ENCODE data around the gene SERPIND1. TPM values are rescaled to one million over a fixed set of nuclear protein-coding genes. Genes with fewer than 3 reads are reported as not detected.
"Not testable (repeated sequence)": the region's sequence is repeated elsewhere in the genome, so short reads cannot be mapped to it uniquely, and the experiment has no call there.

Gene SERPIND1
- total RNA-seq, 1 donor: 0.09 TPM

DNA sequence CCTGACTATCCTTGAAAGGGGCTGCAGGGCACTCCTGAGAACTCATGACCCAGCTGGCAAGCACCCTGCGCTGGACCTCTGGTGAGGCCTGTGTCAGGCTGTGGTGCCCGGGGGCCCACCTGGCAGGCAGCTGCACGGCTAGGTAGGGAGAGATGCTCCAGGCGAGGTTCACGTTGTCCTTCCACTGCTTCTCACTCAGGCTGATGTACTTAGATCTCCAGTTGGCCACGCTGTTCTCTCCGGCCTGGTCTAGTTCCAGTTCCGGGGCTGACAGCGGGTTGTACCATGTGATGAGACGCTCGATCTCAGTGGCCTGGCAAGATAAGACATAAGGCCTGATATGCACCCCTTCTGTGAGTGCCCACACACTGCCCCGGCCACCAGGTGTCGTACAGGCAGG lies 44.7 kb upstream of the SERPIND1 start:
- TF ChIP-seq, protein P1, sequence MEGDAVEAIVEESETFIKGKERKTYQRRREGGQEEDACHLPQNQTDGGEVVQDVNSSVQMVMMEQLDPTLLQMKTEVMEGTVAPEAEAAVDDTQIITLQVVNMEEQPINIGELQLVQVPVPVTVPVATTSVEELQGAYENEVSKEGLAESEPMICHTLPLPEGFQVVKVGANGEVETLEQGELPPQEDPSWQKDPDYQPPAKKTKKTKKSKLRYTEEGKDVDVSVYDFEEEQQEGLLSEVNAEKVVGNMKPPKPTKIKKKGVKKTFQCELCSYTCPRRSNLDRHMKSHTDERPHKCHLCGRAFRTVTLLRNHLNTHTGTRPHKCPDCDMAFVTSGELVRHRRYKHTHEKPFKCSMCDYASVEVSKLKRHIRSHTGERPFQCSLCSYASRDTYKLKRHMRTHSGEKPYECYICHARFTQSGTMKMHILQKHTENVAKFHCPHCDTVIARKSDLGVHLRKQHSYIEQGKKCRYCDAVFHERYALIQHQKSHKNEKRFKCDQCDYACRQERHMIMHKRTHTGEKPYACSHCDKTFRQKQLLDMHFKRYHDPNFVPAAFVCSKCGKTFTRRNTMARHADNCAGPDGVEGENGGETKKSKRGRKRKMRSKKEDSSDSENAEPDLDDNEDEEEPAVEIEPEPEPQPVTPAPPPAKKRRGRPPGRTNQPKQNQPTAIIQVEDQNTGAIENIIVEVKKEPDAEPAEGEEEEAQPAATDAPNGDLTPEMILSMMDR (IDR thresholded peaks at IDR 0.05; ENCODE audit: insufficient read depth, low read length): no peak
- DNase-seq (ENCODE audit: low read depth): no peak
- no peak overlapping the region for H3K4me3 ChIP-seq (ENCODE audit: low read depth, low read length)

GRCh38 chr22:20732431-20732830 lies 41.5 kb upstream of the SERPIND1 start:
- not testable (repeated sequence) for H3K4me3 ChIP-seq (ENCODE audit: low read depth, low read length); DNase-seq (ENCODE audit: low read depth)

DNA sequence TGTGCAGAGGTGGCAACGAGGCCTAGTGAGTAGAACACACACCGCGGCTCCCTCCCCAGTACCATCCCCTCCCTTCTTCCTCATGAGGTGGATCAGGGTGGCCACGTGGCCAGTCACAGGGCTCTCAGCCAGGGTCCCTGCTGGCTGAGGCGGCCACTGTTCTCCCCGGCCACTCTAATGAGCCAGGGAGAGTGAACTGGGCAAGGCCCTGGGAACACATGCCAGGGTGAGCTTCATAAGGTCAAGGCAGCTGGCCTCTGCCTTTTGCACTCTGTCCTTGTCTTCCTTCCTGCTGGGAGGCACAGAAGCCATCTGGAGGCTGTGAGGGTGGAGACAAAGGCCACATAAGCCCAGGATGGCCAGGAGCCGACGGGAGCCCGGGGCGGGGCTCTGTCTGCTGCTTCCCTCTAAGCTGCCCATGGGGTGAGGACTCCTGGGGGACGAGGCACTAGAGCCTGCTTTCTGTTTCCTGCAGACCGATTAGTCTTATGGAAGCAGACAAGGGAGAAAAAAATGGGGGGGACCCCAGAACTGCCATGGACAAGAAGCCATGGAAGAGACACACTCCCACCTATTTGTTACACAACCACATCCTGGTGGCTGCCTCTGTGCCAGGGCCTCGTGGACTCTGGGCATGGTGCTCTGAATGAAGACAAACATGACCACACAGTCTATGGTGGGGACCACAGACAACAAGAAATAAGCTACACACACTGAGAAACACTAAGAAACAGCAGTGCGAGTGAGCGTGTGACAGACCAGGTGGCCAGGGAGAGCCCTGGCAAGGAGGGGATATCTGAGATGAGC lies 38.4 kb upstream of the SERPIND1 start:
- H3K4me3 ChIP-seq (ENCODE audit: low read depth, low read length); DNase-seq (ENCODE audit: low read depth): not testable (repeated sequence)

DNA sequence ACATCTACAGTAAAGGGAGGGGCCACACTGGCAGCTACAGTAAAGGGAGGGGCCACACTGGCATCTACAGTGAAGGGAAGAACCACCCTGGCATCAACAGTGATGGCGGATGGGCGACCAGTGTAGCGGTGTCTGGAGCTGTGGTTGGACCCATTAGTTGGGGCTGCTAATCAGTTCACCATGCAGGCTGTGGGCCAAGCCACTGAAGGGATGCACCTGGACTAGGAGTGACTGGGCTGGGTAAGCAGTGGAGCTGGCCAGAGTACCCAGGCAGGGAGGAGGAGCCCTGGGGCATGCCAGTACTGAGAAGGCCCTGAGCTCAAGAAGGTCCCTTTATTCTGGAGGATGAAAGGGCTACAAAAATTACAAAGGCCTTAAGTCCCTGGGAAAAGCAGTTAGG lies 37.0 kb upstream of the SERPIND1 start:
- H3K4me3 ChIP-seq (ENCODE audit: low read depth, low read length); DNase-seq (ENCODE audit: low read depth): not testable (repeated sequence)

DNA sequence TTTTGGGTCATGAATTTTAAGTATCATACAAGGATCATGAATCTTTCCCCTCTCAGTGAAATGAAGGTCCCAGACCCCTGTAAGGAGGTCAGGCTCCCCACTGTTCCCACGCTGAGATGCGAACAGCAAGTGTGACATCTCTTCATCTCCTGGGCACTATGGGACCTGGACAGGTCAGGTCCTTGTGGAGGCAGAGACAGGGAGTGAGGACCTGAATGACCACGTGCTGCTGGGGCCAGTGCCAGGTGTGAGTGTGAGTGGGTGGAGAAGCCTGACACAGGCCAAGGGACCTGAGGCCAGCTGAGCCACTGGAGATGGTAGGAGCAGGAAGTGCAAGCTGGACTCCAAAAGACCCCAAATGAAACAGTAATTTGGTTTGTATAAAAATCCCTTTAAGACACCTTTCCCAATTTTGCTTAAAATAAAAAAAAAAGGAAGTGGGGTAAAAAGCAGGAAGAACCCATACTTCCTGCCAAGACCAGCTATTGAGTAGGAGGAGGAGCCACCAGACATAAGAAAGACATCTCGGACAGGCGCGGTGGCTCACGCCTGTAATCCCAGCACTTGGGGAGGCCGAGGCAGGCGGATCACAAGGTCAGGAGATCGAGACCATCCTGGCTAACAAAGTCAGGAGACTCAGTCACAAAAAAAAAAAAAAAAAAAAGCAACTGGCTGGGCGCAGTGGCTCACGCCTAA lies 35.4 kb upstream of the SERPIND1 start:
- DNase-seq (ENCODE audit: low read depth): no peak
- H3K4me3 ChIP-seq (ENCODE audit: low read depth, low read length): no peak overlapping the region
- TF ChIP-seq, protein P1 (IDR thresholded peaks at IDR 0.05; ENCODE audit: insufficient read depth, low read length): no peak

DNA sequence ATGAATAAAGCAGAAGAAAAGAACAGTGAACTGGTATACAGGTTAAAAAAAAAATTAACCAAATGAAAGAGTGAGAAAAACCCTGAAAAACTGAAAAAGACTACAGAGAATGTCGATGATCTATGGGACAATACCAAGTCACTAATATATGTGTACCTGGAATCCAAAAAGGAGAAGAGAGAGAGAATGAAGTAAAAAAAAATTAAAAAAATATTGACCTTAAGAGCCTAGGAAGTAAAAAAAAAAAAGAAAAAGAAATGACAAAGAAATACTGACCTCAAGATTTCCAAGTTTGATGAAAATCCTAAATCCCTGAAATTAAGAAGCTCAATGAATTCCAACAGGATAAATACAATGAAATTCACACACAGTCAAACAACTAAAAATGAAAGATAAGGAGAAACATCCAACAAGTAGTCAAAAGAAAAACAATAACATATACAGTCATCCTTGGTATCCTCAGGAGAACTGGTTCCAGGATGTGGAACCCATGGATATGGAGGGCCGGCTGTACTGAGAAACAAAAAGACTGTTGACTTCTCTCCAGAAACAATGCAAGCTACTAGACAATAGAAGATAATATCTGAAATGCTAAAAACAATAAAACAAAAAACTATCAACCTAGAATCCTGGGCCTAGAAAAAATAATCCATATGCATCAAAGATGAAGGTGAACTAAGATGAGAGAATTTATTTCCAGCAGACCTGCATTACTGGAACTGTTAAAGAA lies 33.5 kb upstream of the SERPIND1 start:
- TF ChIP-seq, protein P1 (IDR thresholded peaks at IDR 0.05; ENCODE audit: insufficient read depth, low read length): no peak
- no peak overlapping the region for H3K4me3 ChIP-seq (ENCODE audit: low read depth, low read length)
- DNase-seq (ENCODE audit: low read depth): no peak

DNA sequence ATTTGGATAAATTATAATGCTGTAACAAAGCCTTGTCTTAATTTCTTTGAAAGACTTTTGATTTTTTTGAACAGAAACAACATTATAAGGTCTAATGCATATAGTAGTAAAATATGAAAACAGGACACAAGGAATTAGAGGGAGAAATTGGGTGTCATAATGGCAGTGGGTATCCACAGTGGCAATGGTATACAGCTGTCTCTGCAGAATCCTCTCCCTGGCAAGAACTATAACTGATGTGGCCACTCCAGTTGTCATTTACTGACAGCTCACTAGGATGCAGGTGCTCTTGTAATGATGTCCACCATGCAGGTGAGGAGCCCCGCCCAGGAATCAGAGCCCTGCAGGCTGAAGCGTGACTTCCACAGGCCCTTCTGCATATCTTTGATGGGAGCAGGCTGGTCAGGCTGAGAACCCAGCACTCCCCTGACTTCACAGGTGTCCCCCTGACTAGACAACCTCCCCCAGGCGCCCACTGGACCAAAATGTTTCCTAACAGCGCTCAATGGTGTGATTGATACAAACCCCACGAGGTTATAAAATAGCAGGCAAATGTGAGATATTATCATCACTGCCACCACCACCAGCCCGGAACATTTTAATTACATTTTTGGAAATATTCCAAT lies 32.8 kb upstream of the SERPIND1 start:
- TF ChIP-seq, protein P1 (IDR thresholded peaks at IDR 0.05; ENCODE audit: insufficient read depth, low read length): no peak
- no peak for DNase-seq (ENCODE audit: low read depth)
- H3K4me3 ChIP-seq (ENCODE audit: low read depth, low read length): no peak overlapping the region
